ENCODE measurements around the gene AHCYL1.

GRCh38 chr1:110056285-110056683, 71.7 kb downstream of the AHCYL1 start:
- TF ChIP-seq CTCF (IDR thresholded peaks at IDR 0.05; ENCODE audit: insufficient read depth, low read length, poor library complexity, severe bottlenecking): no peak
- TF ChIP-seq EZH2phosphoT487 (conservative IDR thresholded peaks at IDR 0.05; ENCODE audit: low read length): no peak
